Thyroid gland (tissue), 4 donors: ENCODE data around the gene CDK15. TPM values are rescaled to one million over a fixed set of nuclear protein-coding genes. Genes with fewer than 3 reads are reported as not detected.

Source experiments
- DNase-seq, 2 donors: peaks; one replicate each; pipeline ENCODE4 v3.0.0-alpha.2; 2019
- H3K27ac ChIP-seq, 3 donors: fragments of 200-600 bp; sonication (generic); 1 replicate in 2 of 3; 2 replicates in 1 of 3; pipeline ENCODE4 v1.5.1; 2016 to 2019; ENCODE audit warnings: mild to moderate bottlenecking in 1 of 3, moderate library complexity in 1 of 3
- H3K27me3 ChIP-seq: fragments of 200-600 bp; sonication (generic); one replicate; pipeline ENCODE4 v1.5.1; 2019
- H3K36me3 ChIP-seq, 2 donors: fragments of 200-600 bp; sonication (generic); one replicate each; pipeline ENCODE4 v1.5.1; 2016 to 2019
- H3K4me1 ChIP-seq, 2 donors: fragments of 200-600 bp; sonication (generic); one replicate each; pipeline ENCODE4 v1.5.1; 2017 to 2019
- H3K4me3 ChIP-seq, 3 donors: fragments of 200-600 bp; sonication (generic); replicated peaks in 1 of 3; 1 replicate in 2 of 3; 2 replicates in 1 of 3; pipeline ENCODE4 v1.5.1; 2016; ENCODE audit warnings: mild to moderate bottlenecking in 1 of 3
- H3K9me3 ChIP-seq: fragments of 200-600 bp; sonication (generic); one replicate; pipeline ENCODE4 v1.5.1; 2017
- POLR2A ChIP-seq, 2 donors: fragments of 450-650 bp; IDR thresholded peaks; one replicate each; pipeline ENCODE4 v1.6.1; 2017; ENCODE audit warnings: antibody characterized with exemption in 2 of 2, mild to moderate bottlenecking in 2 of 2, moderate library complexity in 1 of 2
- WGBS, 2 donors: methylation state at CpG; one replicate each; pipeline ENCODE4 v1.1.5; 2017; 5-methylcytosine and 5-hydroxymethylcytosine counted together
- intact Hi-C: fragments of 100-400 bp; cut with DNase I; formaldehyde crosslinking; loops from one replicate; pipeline ENCODE4 v1.15.1; 2023
- total RNA-seq, 4 donors: library from RNA; depleted of rRNA; stranded (reverse); fragments of >200 nt; gene quantifications; one replicate each; pipeline ENCODE4 v1.2.3, GENCODE V29; 2016
- TF ChIP-seq, protein P1 (sequence below), 6 experiments: fragments of 200-600 bp in 3 of 6; fragments of 450-650 bp in 3 of 6; sonication (generic) in 3 of 6; IDR thresholded peaks; one replicate each; pipeline ENCODE4 v1.5.1; 2016 to 2019; ENCODE audit warnings: antibody characterized with exemption in 6 of 6, mild to moderate bottlenecking in 2 of 6, inconsistent platforms in 1 of 6, moderate library complexity in 1 of 6

CDK15 gene
- total RNA-seq, 4 donors from 2014 or later, result 1.2 TPM; not detected in 3

DNA sequence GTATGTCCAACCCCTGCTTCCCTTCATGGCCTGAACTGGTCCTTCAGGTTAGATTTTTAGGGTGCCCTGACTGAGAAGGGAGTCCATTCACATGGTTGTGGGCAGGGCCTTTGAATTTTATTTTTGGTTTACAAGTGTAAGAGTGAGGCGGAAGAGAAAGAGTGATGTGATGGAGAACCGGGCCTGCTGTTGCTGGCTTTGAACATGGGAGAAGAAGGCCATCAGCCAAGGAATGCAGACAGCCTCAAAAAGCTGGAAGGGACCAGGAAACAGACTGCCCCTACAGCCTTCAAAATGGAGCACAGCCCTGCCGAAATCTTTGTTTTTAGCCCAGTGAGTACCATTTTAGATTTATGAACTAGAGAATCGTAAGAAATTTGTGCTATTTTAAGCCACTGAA lies 105.0 kb downstream of the CDK15 start:
- Histone ChIP-seq H3K4me3 (no peak overlapping the region), H3K4me1 (no peaks in the 10 kb centered on the region), H3K36me3 (no peaks in the 10 kb centered on the region), H3K27ac (no peak overlapping the region), H3K27me3 (no peaks in the 10 kb centered on the region), H3K9me3 (no peaks in the 10 kb centered on the region)
- no peak for DNase-seq
- TF ChIP-seq, protein P1, sequence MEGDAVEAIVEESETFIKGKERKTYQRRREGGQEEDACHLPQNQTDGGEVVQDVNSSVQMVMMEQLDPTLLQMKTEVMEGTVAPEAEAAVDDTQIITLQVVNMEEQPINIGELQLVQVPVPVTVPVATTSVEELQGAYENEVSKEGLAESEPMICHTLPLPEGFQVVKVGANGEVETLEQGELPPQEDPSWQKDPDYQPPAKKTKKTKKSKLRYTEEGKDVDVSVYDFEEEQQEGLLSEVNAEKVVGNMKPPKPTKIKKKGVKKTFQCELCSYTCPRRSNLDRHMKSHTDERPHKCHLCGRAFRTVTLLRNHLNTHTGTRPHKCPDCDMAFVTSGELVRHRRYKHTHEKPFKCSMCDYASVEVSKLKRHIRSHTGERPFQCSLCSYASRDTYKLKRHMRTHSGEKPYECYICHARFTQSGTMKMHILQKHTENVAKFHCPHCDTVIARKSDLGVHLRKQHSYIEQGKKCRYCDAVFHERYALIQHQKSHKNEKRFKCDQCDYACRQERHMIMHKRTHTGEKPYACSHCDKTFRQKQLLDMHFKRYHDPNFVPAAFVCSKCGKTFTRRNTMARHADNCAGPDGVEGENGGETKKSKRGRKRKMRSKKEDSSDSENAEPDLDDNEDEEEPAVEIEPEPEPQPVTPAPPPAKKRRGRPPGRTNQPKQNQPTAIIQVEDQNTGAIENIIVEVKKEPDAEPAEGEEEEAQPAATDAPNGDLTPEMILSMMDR (IDR thresholded peaks at IDR 0.05), result no peak
- no peak for TF ChIP-seq POLR2A (IDR thresholded peaks at IDR 0.05)
- WGBS, 2 donors, result 90 to 93% methylated on average over 4 of the region's 4 CpGs
- intact Hi-C loops, result no loop called here

DNA sequence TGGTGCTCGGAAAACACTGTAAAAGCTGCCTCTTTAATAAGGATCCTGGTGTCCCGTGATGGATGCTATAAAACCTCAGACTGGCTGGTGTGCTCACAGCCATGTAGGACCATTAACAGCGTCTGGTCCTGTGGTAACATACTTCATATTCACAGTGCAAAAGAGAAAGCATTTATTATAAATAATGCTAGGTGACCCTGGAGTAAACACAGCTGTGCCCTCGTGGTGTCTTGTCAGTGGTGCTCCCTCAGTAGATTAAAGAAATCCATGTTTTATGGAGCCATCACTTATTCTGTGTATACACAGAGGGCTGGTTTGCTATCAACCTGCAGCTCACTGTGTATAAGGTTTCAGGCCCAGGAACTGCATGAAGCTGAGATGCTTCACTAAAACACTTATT lies 106.9 kb downstream of the CDK15 start:
- WGBS, 2 donors, result 82 to 88% methylated on average over 4 of the region's 4 CpGs
- Histone ChIP-seq H3K4me1 (no peaks in the 10 kb centered on the region), H3K4me3 (no peak overlapping the region), H3K9me3 (no peaks in the 10 kb centered on the region), H3K36me3 (no peaks in the 10 kb centered on the region), H3K27ac (no peak overlapping the region), H3K27me3 (no peaks in the 10 kb centered on the region)
- DNase-seq, result no peak
- intact Hi-C loops, result no loop called here
- TF ChIP-seq, protein P1 (IDR thresholded peaks at IDR 0.05), result no peak
- no peak for TF ChIP-seq POLR2A (IDR thresholded peaks at IDR 0.05)

DNA sequence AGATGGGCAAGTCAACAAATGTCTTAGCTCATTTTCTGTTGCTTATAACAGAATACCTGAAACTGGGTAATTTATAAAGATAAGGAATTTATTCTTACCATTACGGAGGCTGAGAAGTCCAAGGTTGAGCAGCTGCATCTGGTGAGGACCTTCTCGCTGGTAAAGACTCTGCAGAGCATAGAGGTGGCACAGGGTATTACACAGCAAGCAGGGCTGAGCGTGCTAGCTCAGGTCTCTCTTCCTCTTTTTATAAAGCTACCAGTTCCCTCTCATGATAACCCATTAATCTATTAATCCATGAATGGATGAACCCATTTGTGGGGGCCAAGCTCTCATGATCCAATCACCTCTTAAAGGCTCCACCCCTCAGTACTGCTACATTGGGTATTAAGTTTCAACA lies 109.1 kb downstream of the CDK15 start:
- Histone ChIP-seq H3K4me1 (no peaks in the 10 kb centered on the region), H3K36me3 (no peaks in the 10 kb centered on the region), H3K4me3 (no peak overlapping the region), H3K27me3 (no peaks in the 10 kb centered on the region), H3K9me3 (no peaks in the 10 kb centered on the region), H3K27ac (no peak overlapping the region)
- TF ChIP-seq, protein P1 (IDR thresholded peaks at IDR 0.05), result no peak
- no peak for TF ChIP-seq POLR2A (IDR thresholded peaks at IDR 0.05)
- intact Hi-C loops, result no loop called here
- 94 to 96% methylated on average over 3 of the region's 3 CpGs for WGBS, 2 donors
- no peak for DNase-seq

DNA sequence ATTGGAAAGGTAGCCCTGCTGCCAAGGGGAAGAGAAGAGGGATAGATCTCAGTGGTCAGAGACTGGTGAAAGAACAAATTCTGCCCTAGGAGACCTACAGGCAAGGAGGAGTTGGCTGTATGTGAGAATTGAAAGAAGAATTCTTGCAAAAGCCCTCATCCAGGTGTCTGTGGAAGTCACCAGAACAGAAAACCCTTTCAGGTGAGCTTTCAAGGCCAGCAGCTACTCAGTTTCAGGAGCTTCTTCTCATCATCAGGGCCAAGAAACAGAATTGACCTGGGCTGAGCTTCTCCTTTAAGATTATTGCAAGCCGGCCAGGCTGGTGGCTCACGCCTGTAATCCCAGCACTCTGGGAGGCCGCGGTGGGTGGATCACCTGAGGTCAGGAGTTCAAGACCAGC lies 110.2 kb downstream of the CDK15 start:
- H3K9me3 ChIP-seq, result no peaks in the 10 kb centered on the region
- H3K27me3 ChIP-seq, result no peaks in the 10 kb centered on the region
- no peak for DNase-seq
- no peak for TF ChIP-seq POLR2A (IDR thresholded peaks at IDR 0.05)
- TF ChIP-seq, protein P1 (IDR thresholded peaks at IDR 0.05), result no peak
- no peaks in the 10 kb centered on the region for H3K4me1 ChIP-seq
- intact Hi-C loops, result no loop called here
- no peak overlapping the region for H3K4me3 ChIP-seq
- no peak overlapping the region for H3K27ac ChIP-seq
- 93% methylated on average over 4 of the region's 4 CpGs for WGBS, 2 donors
- H3K36me3 ChIP-seq, result no peaks in the 10 kb centered on the region

DNA sequence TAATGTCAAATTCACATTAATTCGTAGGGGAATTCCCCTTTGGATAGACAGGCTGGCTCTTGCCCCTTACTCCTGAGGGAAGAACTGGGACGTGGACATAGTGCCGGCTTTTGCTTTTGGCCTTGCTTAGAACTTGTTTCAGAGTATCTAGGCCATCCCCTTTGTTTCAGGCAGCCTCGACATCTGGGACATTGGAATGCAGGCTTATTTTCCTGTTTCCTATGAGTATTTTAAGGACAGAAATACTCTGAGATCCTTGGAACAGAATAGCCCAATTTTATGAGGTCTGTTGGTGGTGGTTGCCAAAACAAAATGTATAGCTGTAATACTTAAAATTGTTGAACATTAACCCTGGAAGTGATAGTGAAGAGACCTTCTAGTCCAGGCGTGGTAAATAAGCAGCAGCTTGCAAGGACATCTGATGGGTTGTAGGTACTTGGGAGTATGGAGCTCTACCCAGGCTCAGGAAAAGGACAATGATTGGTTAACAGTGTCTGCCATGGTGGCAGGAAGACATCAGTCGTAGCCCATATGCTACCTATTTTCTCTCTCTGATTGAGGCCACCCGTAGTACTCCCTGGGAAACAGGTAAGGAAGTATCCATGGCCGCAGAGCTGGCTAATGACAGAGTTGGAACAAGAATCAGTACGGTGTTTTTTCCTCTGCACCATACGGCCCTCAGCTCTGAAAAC lies 112.4 kb downstream of the CDK15 start:
- no peak overlapping the region for H3K27ac ChIP-seq

More for the DNA sequence above, 112.4 kb downstream of the CDK15 start:
- Histone ChIP-seq H3K4me3 (no peak overlapping the region), H3K4me1 (no peaks in the 10 kb centered on the region), H3K9me3 (no peaks in the 10 kb centered on the region), H3K27me3 (no peaks in the 10 kb centered on the region), H3K36me3 (no peaks in the 10 kb centered on the region)
- DNase-seq, result no peak
- no peak for TF ChIP-seq POLR2A (IDR thresholded peaks at IDR 0.05)
- TF ChIP-seq, protein P1 (IDR thresholded peaks at IDR 0.05), result no peak
- 78 to 80% methylated on average over 10 of the region's 10 CpGs for WGBS, 2 donors
- intact Hi-C loops, result no loop called here
